Psoas muscle (tissue), 8 donors: ENCODE results near the gene CKMT2. TPM values are rescaled to one million over a fixed set of nuclear protein-coding genes. Genes with fewer than 3 reads are reported as not detected.

Source experiments
- ATAC-seq, 4 donors: fragments of 200-7000 bp; cut with Tn5 transposase; one replicate each; pipeline ENCODE4 v1.9.1; 2020; ENCODE audit warnings: moderate library complexity in 3 of 4, mild to moderate bottlenecking in 2 of 4
- DNase-seq, 2 donors: peaks; one replicate each; pipeline ENCODE4 v3.0.0-alpha.2; 2020
- H3K27ac ChIP-seq: fragments of 200-600 bp; one replicate; pipeline ENCODE4 v1.8.0; 2022
- H3K27me3 ChIP-seq, 3 donors: fragments of 200-600 bp in 1 of 3; one replicate each; pipeline versions ENCODE4 v1.6.1 to v1.8.0; 2013 to 2022; ENCODE audit warnings: low read length in 2 of 3, mild to moderate bottlenecking in 2 of 3, moderate library complexity in 1 of 3; ENCODE audit not compliant: insufficient read depth in 3 of 3
- H3K36me3 ChIP-seq, 2 donors: fragments of 200-600 bp in 1 of 2; one replicate each; pipeline versions ENCODE4 v1.6.1 to v1.8.0; 2013 to 2022; ENCODE audit warnings: low read depth in 1 of 2, mild to moderate bottlenecking in 1 of 2, moderate library complexity in 1 of 2; ENCODE audit not compliant: insufficient read depth in 1 of 2
- H3K4me1 ChIP-seq: fragments of 200-600 bp; one replicate; pipeline ENCODE4 v1.8.0; 2022
- H3K4me3 ChIP-seq: fragments of 200-600 bp; one replicate; pipeline ENCODE4 v1.8.0; 2022; ENCODE audit warnings: mild to moderate bottlenecking
- H3K9me3 ChIP-seq: fragments of 200-600 bp; one replicate; pipeline ENCODE4 v1.8.0; 2022
- WGBS, 3 donors: extraction: QIAGEN DNeasy Blood & Tissue Kit; methylation state at CpG; one replicate each; pipeline versions ENCODE4 v1.1.6 to v1.1.7; 2013; 5-methylcytosine and 5-hydroxymethylcytosine counted together
- intact Hi-C, 2 donors: fragments of 100-400 bp; cut with DNase I; formaldehyde crosslinking; loops; one replicate each; pipeline versions ENCODE4 v1.11.0 to v1.14.2; 2022
- polyA plus RNA-seq, 3 donors: library from polyadenylated mRNA; stranded (reverse); fragments of 200-250 nt; gene quantifications; one replicate each; pipeline ENCODE4 v1.2.3, GENCODE V29; 2013
- total RNA-seq, 4 donors: library from RNA; stranded (reverse); fragmentation: NEBNext Ultra II Directional in 2 of 4; extraction: Animal tissue kit (Norgen Biotek cat#: 25700) in 2 of 4; gene quantifications; one replicate each; pipeline versions ENCODE4 v1.2.1 to v1.2.4, GENCODE V29; 2021 to 2023
- TF ChIP-seq, protein P1 (sequence below): fragments of 200-600 bp; IDR thresholded peaks from one replicate; pipeline ENCODE4 v1.8.0; 2022; ENCODE audit warnings: antibody characterized with exemption
- donor health status: healthy with polysubstance abuse.
- donor health status: DM: no; HTN: no; CAD: no; lungs with moderate emphysema.
- donor health status: Bipolar disorder and iron deficiency.
- donor health status: healthy.
- donor health status: DM: yes; HTN: yes; CAD: no.
- donor health status: DM: no; HTN: no; CAD: no.
- donor health status: DM: no; HTN: no; CAD: no.
- donor health status: DM: yes; HTN: yes; CAD: no.

CKMT2 gene
- total and polyA plus RNA-seq, 7 donors: 517 to 1,358 (median 667) TPM

DNA sequence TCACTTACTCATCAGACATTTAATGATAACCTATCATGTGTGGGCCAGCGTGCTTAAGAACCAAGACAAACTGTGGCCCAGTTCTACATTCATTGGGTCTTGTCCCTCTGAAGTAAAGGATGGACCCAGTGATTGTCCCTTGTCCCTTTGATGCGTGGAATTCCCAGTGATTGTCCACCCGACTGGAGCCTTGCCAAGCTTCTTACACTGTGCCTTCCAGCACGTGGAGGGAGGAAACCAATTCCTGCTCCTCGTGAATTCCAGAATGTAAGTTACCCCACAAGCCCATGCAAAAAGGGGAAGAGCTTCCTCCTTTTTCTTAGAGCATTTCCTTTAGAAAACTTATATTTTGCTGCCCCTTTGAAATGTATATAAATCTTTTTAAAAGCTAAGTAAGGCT lies 7.9 kb downstream of the CKMT2 start:
- ATAC-seq (no peak), DNase-seq (no peak)
- Histone ChIP-seq H3K4me1 (peaks cover 93% of the 10 kb centered on the region), H3K4me3 (no peak overlapping the region), H3K36me3 (peaks cover 0 to 4% of the 10 kb centered on the region in 2 donors), H3K9me3 (no peaks in the 10 kb centered on the region), H3K27me3 (no peaks in the 10 kb centered on the region), H3K27ac (peak overlapping the region; percentile 98)
- WGBS, 3 donors: 15 to 22% (median 18%) methylated on average over 5 of the region's 5 CpGs
- intact Hi-C loops: no loop called here
- TF ChIP-seq, protein P1, sequence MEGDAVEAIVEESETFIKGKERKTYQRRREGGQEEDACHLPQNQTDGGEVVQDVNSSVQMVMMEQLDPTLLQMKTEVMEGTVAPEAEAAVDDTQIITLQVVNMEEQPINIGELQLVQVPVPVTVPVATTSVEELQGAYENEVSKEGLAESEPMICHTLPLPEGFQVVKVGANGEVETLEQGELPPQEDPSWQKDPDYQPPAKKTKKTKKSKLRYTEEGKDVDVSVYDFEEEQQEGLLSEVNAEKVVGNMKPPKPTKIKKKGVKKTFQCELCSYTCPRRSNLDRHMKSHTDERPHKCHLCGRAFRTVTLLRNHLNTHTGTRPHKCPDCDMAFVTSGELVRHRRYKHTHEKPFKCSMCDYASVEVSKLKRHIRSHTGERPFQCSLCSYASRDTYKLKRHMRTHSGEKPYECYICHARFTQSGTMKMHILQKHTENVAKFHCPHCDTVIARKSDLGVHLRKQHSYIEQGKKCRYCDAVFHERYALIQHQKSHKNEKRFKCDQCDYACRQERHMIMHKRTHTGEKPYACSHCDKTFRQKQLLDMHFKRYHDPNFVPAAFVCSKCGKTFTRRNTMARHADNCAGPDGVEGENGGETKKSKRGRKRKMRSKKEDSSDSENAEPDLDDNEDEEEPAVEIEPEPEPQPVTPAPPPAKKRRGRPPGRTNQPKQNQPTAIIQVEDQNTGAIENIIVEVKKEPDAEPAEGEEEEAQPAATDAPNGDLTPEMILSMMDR: no peak

DNA sequence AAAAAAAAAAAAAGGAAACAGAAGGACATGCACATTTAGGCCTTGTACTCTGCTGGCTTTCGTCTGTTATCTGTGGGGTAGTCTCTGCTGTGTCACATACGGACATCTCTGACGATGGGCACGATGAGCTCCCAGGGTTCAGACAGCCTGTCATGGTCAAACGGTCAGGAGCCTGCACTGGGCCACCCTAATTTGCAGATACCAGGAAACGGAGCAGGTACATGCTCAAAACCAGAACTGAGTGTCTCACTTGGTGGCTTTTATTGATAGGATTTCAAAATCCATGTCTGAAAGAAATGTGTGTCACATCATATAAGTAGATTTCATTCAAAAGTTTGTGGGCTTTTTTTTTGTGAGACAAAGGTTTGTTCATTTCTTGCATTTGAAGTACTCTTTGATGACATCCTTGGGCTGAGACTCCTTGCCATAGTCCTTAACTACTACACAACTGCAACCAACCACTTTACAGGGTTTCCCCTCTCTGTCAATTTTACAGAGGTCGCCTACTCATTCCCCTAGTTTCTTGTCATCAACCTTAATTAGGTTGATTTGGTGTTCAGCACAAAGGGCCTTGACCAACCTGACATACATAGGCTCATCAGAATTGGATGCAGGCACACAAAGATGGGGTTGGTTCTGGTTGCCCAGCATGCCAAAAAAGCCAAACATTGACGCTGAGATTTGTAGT lies 9.0 kb downstream of the CKMT2 start:
- DNase-seq (no peak), ATAC-seq (no peak)
- Histone ChIP-seq H3K27me3 (no peaks in the 10 kb centered on the region), H3K9me3 (no peaks in the 10 kb centered on the region), H3K36me3 (peaks cover under 1 to 5% of the 10 kb centered on the region in 2 donors), H3K4me3 (no peak overlapping the region), H3K4me1 (peaks cover 93% of the 10 kb centered on the region), H3K27ac (peak overlapping the region; percentile 98)
- TF ChIP-seq, protein P1: no peak
- intact Hi-C loops: no loop called here
- 46 to 65% (median 50%) methylated on average over 8 of the region's 8 CpGs for WGBS, 3 donors

DNA sequence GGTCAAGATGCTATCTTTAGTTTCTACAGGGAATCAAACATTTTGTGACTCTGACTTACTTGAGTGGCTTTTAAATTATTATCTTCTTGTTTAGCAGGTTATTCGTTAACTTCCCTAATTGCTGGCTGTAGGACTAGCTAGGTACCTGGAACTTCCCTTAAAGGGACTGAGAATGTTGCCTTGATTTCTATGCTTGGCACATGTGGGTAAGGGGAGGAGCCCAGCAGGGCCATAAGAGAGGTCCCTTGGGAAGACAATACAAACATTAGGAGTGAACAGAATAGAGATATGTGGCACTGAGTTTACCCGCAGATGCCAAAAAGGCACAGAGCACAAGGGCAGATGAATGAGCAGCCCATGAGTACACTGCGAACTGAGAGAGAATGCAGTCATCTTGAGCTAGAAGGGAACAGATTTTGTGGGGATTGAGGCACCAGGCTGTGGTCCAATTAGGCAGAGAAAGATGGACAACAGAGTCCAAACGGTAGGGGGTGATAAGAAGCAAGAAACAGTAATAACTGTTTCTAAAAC lies 9.8 kb downstream of the CKMT2 start:
- Histone ChIP-seq H3K4me3 (no peak overlapping the region), H3K27me3 (no peaks in the 10 kb centered on the region), H3K27ac (peak overlapping the region; percentile 98), H3K9me3 (no peaks in the 10 kb centered on the region), H3K36me3 (peaks cover 2 to 5% of the 10 kb centered on the region in 2 donors), H3K4me1 (peaks cover 95% of the 10 kb centered on the region)
- WGBS, 3 donors: 33 to 42% (median 40%) methylated on average over 4 of the region's 4 CpGs
- ATAC-seq: no peak
- TF ChIP-seq, protein P1: no peak
- no peak for DNase-seq
- intact Hi-C loops: no loop called here

DNA sequence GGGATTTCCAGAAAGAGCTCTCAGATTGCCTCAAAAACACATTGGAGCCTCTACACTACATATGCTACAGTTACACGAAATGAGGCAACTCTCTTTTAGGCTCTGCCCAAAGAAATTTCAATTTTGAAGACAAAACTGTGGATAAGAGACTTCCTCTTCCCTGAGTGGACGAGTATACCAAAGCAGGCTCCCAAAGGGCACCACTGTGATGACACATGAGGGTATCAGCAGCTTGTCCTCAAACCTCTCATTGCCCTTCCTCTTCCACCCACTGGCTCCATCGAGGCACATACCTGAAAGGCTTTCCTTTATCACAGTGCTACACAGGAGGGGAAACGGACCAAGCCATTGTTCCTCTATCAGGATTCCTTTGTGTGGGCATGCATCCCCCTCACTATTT lies 11.3 kb downstream of the CKMT2 start:
- TF ChIP-seq, protein P1: no peak
- ATAC-seq: peak in 1 of 4 donors; percentile 23
- Histone ChIP-seq H3K36me3 (peaks cover 4 to 5% of the 10 kb centered on the region in 2 donors), H3K4me1 (peaks cover 92% of the 10 kb centered on the region), H3K9me3 (no peaks in the 10 kb centered on the region), H3K4me3 (no peak overlapping the region), H3K27me3 (no peaks in the 10 kb centered on the region), H3K27ac (peak overlapping the region; percentile 98)
- 68 to 81% (median 72%) methylated on average over 4 of the region's 4 CpGs for whole genome bisulfite sequencing, 3 donors
- intact Hi-C loops: no loop called here
- DNase-seq: no peak
